ENCODE measurements around the gene SNRPA.

The SNRPA gene

DNA sequence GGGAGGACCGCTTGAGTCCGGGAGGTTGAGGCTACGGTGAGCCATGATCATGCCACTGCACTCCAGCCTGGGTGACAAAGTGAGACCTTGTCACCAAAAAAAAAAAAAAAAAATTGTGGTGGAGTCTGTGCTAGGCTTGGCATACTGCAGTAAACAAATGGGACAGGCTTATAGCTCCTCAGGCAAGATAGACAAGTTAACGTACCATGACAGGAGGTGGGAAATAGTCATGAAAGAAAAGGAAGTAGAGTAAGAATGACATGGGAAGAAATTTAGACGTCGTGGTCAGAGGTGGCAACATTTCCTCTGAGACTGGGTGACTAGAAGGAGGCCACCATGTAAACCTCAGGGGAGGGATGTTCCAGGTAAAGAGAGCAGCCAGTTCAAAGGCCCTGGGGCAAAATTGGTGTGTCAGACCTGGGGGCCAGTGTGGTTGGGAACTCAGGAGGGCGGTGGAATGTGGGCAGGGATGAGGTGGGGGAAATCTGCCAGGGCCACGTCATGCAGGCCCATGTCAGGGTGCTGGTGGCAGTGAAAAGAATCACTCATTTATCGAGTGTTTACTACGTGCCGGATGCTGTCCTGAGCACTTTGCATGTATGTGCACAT, 5.6 kb downstream of the SNRPA start:
- H3K79me2 ChIP-seq (ENCODE audit: insufficient read depth, low read length): peaks cover 88% of the 10 kb centered on the region
- DNase-seq (no peak), ATAC-seq (ENCODE audit: insufficient read depth, low read depth) (no peak)
- no peak overlapping the region for H2AFZ ChIP-seq (ENCODE audit: low read depth, low read length)
- H3K36me3 ChIP-seq (ENCODE audit: insufficient read depth, low read length): peaks cover 79% of the 10 kb centered on the region
- H3K27ac ChIP-seq (ENCODE audit: low read length): no peak overlapping the region
- no peaks in the 10 kb centered on the region for H3K9me3 ChIP-seq (ENCODE audit: insufficient read depth, low read length, severe bottlenecking)
- H3K4me1 ChIP-seq (ENCODE audit: insufficient read depth, low read length): peaks cover 43% of the 10 kb centered on the region
- no peak overlapping the region for H3K4me3 ChIP-seq (ENCODE audit: low read depth in 1 of 2, low read length in 2 of 2)
- H3K9ac ChIP-seq (ENCODE audit: low read depth, low read length): no peak overlapping the region
- TF ChIP-seq EZH2 (IDR thresholded peaks at IDR 0.05; ENCODE audit: borderline replicate concordance, low read depth, low read length, severe bottlenecking): no peak
- no peak for TF ChIP-seq CTCF (IDR thresholded peaks at IDR 0.05; ENCODE audit: borderline replicate concordance, extremely low read depth, low read length, poor library complexity, severe bottlenecking)
- H3K27me3 ChIP-seq (ENCODE audit: insufficient read depth, low read length, poor library complexity): no peaks in the 10 kb centered on the region
- peak overlapping the region; percentile 63; the same call in 1 of the 2 replicates for H3K4me2 ChIP-seq (ENCODE audit: insufficient read depth, low read length)
- H4K20me1 ChIP-seq (ENCODE audit: insufficient read depth, low read length): peaks cover 73% of the 10 kb centered on the region

- Histone ChIP-seq H2AFZ (ENCODE audit: low read depth, low read length) (no peak overlapping the region), H3K4me3 (ENCODE audit: low read depth in 1 of 2, low read length in 2 of 2) (no peak overlapping the region), H3K79me2 (ENCODE audit: insufficient read depth, low read length) (peaks cover 75% of the 10 kb centered on the region), H3K4me1 (ENCODE audit: insufficient read depth, low read length) (peaks cover 31% of the 10 kb centered on the region), H4K20me1 (ENCODE audit: insufficient read depth, low read length) (peaks cover 79% of the 10 kb centered on the region), H3K9ac (ENCODE audit: low read depth, low read length) (no peak overlapping the region), H3K4me2 (ENCODE audit: insufficient read depth, low read length) (no peak overlapping the region), H3K27me3 (ENCODE audit: insufficient read depth, low read length, poor library complexity) (no peaks in the 10 kb centered on the region), H3K9me3 (ENCODE audit: insufficient read depth, low read length, severe bottlenecking) (no peaks in the 10 kb centered on the region), H3K36me3 (ENCODE audit: insufficient read depth, low read length) (peaks cover 92% of the 10 kb centered on the region), H3K27ac (ENCODE audit: low read length) (no peak overlapping the region)
- TF ChIP-seq CTCF (IDR thresholded peaks at IDR 0.05; ENCODE audit: borderline replicate concordance, extremely low read depth, low read length, poor library complexity, severe bottlenecking): no peak
- no peak for TF ChIP-seq EZH2 (IDR thresholded peaks at IDR 0.05; ENCODE audit: borderline replicate concordance, low read depth, low read length, severe bottlenecking)
- DNase-seq (no peak), ATAC-seq (ENCODE audit: insufficient read depth, low read depth) (no peak)
Observed at GRCh38 chr19:40758491-40758890, 7.5 kb downstream of the SNRPA start.

GRCh38 chr19:40759352-40759751, 8.3 kb downstream of the SNRPA start:
- H4K20me1 ChIP-seq (ENCODE audit: insufficient read depth, low read length): peaks cover 85% of the 10 kb centered on the region
- H3K4me1 ChIP-seq (ENCODE audit: insufficient read depth, low read length): peaks cover 24% of the 10 kb centered on the region
- ATAC-seq (ENCODE audit: insufficient read depth, low read depth) (no peak), DNase-seq (no peak)
- peaks cover 94% of the 10 kb centered on the region for H3K36me3 ChIP-seq (ENCODE audit: insufficient read depth, low read length)
- no peak overlapping the region for H3K4me2 ChIP-seq (ENCODE audit: insufficient read depth, low read length)
- H3K79me2 ChIP-seq (ENCODE audit: insufficient read depth, low read length): peaks cover 66% of the 10 kb centered on the region
- no peaks in the 10 kb centered on the region for H3K27me3 ChIP-seq (ENCODE audit: insufficient read depth, low read length, poor library complexity)
- no peaks in the 10 kb centered on the region for H3K9me3 ChIP-seq (ENCODE audit: insufficient read depth, low read length, severe bottlenecking)
- no peak overlapping the region for H2AFZ ChIP-seq (ENCODE audit: low read depth, low read length)
- no peak overlapping the region for H3K4me3 ChIP-seq (ENCODE audit: low read depth in 1 of 2, low read length in 2 of 2)
- no peak overlapping the region for H3K27ac ChIP-seq (ENCODE audit: low read length)
- no peak overlapping the region for H3K9ac ChIP-seq (ENCODE audit: low read depth, low read length)
- TF ChIP-seq EZH2 (IDR thresholded peaks at IDR 0.05; ENCODE audit: borderline replicate concordance, low read depth, low read length, severe bottlenecking) (no peak), CTCF (IDR thresholded peaks at IDR 0.05; ENCODE audit: borderline replicate concordance, extremely low read depth, low read length, poor library complexity, severe bottlenecking) (no peak)
